ENCODE results near the gene THSD7B. TPM values are rescaled to one million over a fixed set of nuclear protein-coding genes. Genes with fewer than 3 reads are reported as not detected.

The THSD7B gene
- total and polyA plus RNA-seq, 3 donors from 2014 or later = 0.87 to 2.1 (median 1.1) TPM

DNA sequence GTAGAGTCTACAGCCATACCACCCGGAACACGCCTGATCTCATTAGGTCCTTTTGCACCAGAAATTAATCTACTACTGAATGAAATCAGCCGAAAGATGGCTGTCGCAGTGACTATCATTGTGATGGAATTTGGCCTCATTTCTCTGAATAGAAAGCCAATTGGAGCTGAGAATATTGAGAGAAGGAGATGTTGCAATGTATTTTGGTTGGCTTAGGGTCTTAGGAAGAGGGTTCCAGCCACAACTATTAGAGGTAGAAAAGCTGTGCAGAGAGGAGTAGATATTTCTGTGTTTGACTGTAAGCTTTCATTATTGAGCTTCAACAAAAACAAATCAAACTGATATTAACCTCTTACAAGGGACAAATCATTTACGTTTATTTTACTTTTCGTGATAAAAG, 98.1 kb downstream of the THSD7B start:
- TF ChIP-seq, protein P1, sequence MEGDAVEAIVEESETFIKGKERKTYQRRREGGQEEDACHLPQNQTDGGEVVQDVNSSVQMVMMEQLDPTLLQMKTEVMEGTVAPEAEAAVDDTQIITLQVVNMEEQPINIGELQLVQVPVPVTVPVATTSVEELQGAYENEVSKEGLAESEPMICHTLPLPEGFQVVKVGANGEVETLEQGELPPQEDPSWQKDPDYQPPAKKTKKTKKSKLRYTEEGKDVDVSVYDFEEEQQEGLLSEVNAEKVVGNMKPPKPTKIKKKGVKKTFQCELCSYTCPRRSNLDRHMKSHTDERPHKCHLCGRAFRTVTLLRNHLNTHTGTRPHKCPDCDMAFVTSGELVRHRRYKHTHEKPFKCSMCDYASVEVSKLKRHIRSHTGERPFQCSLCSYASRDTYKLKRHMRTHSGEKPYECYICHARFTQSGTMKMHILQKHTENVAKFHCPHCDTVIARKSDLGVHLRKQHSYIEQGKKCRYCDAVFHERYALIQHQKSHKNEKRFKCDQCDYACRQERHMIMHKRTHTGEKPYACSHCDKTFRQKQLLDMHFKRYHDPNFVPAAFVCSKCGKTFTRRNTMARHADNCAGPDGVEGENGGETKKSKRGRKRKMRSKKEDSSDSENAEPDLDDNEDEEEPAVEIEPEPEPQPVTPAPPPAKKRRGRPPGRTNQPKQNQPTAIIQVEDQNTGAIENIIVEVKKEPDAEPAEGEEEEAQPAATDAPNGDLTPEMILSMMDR (IDR thresholded peaks at IDR 0.05) = no peak
- TF ChIP-seq POLR2A (IDR thresholded peaks at IDR 0.05) = no peak
- no peaks in the 10 kb centered on the region for H3K27me3 ChIP-seq
- no peak for DNase-seq
- H3K27ac ChIP-seq = no peak overlapping the region
- no peak overlapping the region for H3K4me3 ChIP-seq
- H3K36me3 ChIP-seq (ENCODE audit: low read depth, missing control alignments) = no peaks in the 10 kb centered on the region
- intact Hi-C loops (cut with DNase I; ENCODE audit: low total_unique reads) = no loop called here
- WGBS, 2 donors = 64 to 70% methylated on average over 6 of the region's 6 CpGs
- no peaks in the 10 kb centered on the region for H3K9me3 ChIP-seq
- H3K4me1 ChIP-seq = no peaks in the 10 kb centered on the region

DNA sequence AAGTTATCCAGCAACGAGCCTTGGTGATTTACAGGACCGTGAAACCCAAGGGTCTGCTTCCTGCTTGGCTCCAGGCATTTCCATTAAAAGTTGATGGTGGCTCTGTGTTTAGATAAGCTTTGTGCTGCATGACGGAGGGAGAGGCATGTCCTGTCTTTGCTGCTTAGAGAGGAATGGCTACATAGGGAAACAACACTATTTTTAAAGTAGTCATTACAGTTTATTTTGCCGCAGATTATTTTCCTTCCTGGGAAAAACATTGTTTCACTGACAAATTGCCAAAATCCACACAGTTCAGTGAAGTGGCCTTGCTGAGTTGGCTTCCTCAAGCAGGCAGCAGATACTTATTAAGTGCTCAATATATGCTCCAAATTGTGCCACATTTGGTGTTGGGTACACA, 98.5 kb downstream of the THSD7B start:
- H3K27ac ChIP-seq = no peak overlapping the region

DNA sequence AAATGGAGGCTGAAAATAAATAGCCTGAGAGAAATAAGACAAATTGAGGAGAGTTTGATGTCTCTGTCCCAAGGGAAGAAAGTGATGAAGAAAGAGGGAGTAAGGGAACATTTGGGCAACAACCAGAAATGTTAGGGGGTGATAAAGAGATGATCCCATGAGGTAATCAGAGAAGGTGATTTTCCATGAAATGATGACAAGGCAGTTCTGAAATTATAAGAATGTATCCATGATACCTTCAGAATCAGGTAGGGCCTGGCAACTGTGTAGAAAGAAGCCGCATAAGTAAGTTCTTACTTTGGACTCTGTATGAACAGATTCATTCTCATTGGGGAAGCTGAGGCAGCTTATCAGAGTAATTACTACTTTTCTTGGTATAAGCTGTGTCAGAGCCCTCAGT, 106.1 kb downstream of the THSD7B start:
- H3K4me1 ChIP-seq = no peaks in the 10 kb centered on the region
- H3K27me3 ChIP-seq = no peaks in the 10 kb centered on the region
- no peaks in the 10 kb centered on the region for H3K36me3 ChIP-seq (ENCODE audit: low read depth, missing control alignments)
- no peak overlapping the region for H3K4me3 ChIP-seq
- no peak overlapping the region for H3K27ac ChIP-seq
- DNase-seq = no peak
- TF ChIP-seq, protein P1 (IDR thresholded peaks at IDR 0.05) = no peak
- TF ChIP-seq POLR2A (IDR thresholded peaks at IDR 0.05) = no peak
- no peaks in the 10 kb centered on the region for H3K9me3 ChIP-seq
- intact Hi-C loops (cut with DNase I; ENCODE audit: low total_unique reads) = no loop called here
- WGBS, 2 donors = 83 to 100% methylated on average over 1 of the region's 1 CpG

More for the DNA sequence above, 98.5 kb downstream of the THSD7B start:
- 45 to 48% methylated on average over 4 of the region's 4 CpGs for WGBS, 2 donors
- H3K4me1 ChIP-seq = no peaks in the 10 kb centered on the region
- H3K27me3 ChIP-seq = no peaks in the 10 kb centered on the region
- no peak for DNase-seq
- H3K4me3 ChIP-seq = no peak overlapping the region
- no peaks in the 10 kb centered on the region for H3K36me3 ChIP-seq (ENCODE audit: low read depth, missing control alignments)
- TF ChIP-seq POLR2A (IDR thresholded peaks at IDR 0.05) = no peak
- TF ChIP-seq, protein P1 (IDR thresholded peaks at IDR 0.05) = no peak
- intact Hi-C loops (cut with DNase I; ENCODE audit: low total_unique reads) = no loop called here
- H3K9me3 ChIP-seq = no peaks in the 10 kb centered on the region

DNA sequence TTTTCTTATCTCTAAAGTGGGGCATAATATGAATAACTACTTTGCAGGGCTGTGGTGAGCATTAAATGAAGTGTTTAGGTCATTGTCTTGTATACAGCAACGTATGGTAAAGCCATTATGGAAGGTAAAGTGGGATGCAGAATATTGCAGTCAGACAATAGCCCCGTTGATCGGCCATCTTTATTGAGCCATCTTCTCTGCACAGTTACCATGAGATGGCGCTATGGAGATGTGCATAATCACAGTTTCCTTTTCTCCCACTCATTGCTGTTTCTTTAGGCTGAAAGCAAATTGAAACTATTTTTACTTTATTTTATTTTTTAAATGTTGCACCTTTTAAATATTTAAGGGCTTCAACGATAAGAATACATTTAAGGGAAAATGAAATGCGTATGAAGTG, 108.9 kb downstream of the THSD7B start:
- intact Hi-C loops (cut with DNase I; ENCODE audit: low total_unique reads) = no loop called here
- Histone ChIP-seq H3K36me3 (ENCODE audit: low read depth, missing control alignments) (no peaks in the 10 kb centered on the region), H3K27ac (no peak overlapping the region), H3K4me3 (no peak overlapping the region), H3K9me3 (no peaks in the 10 kb centered on the region), H3K27me3 (no peaks in the 10 kb centered on the region), H3K4me1 (no peaks in the 10 kb centered on the region)
- peak; percentile 48 for DNase-seq
- WGBS, 2 donors = 57 to 60% methylated on average over 6 of the region's 6 CpGs
- TF ChIP-seq POLR2A (IDR thresholded peaks at IDR 0.05) = no peak
- TF ChIP-seq, protein P1 (IDR thresholded peaks at IDR 0.05) = peak in 2 of 3 experiments; percentile 15 to 28

DNA sequence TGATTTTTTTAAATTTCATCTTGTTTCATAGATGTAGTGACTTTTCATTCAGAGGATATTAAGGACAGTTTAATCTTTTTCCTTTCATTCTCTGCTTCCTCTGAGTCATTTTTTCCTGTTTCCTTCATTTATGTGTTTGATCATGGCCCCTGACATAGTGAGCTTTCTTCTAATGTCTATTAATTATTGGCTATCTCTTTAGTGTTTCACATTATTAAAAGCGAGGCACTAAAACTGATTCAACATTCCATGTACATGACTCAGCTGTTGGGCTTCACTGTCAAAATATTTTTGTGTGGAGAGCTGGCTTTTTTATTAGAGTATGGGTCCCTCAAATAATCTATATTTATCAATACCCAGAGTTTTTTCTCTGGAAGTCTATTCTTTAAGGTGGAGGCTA, 125.8 kb downstream of the THSD7B start:
- Histone ChIP-seq H3K27me3 (no peaks in the 10 kb centered on the region), H3K36me3 (ENCODE audit: low read depth, missing control alignments) (no peaks in the 10 kb centered on the region), H3K4me1 (no peaks in the 10 kb centered on the region), H3K27ac (no peak overlapping the region), H3K4me3 (no peak overlapping the region), H3K9me3 (no peaks in the 10 kb centered on the region)
- WGBS, 2 donors = 84% methylated on average over 1 of the region's 1 CpG
- intact Hi-C loops (cut with DNase I; ENCODE audit: low total_unique reads) = no loop called here
- TF ChIP-seq, protein P1 (IDR thresholded peaks at IDR 0.05) = no peak
- no peak for TF ChIP-seq POLR2A (IDR thresholded peaks at IDR 0.05)
- DNase-seq = no peak
